Sigmoid colon (tissue), 7 donors: ENCODE results near the gene ARHGAP35. TPM values are rescaled to one million over a fixed set of nuclear protein-coding genes. Genes with fewer than 3 reads are reported as not detected.

Experiments used
- DNase-seq: peaks from one replicate; pipeline ENCODE4 v3.0.0-alpha.2; 2019
- H3K27ac ChIP-seq, 4 donors: fragments of 200-600 bp; sonication (generic); one replicate each; pipeline ENCODE4 v1.5.1; 2016 to 2019; ENCODE audit warnings: mild to moderate bottlenecking in 1 of 4
- H3K27me3 ChIP-seq, 3 donors: fragments of 200-600 bp; sonication (generic); one replicate each; pipeline ENCODE4 v1.5.1; 2019; ENCODE audit warnings: mild to moderate bottlenecking in 1 of 3
- H3K36me3 ChIP-seq, 4 donors: fragments of 200-600 bp; sonication (generic); one replicate each; pipeline ENCODE4 v1.5.1; 2016 to 2019
- H3K4me1 ChIP-seq, 4 donors: fragments of 200-600 bp; sonication (generic); one replicate each; pipeline ENCODE4 v1.5.1; 2017 to 2019
- H3K4me3 ChIP-seq, 4 donors: fragments of 200-600 bp; sonication (generic); one replicate each; pipeline ENCODE4 v1.5.1; 2017 to 2019; ENCODE audit warnings: mild to moderate bottlenecking in 2 of 4, moderate library complexity in 1 of 4
- H3K9me3 ChIP-seq, 4 donors: fragments of 200-600 bp in 3 of 4; sonication (generic) in 3 of 4; one replicate each; pipeline versions ENCODE4 v1.5.1 to v1.6.1; 2013 to 2019
- CTCF ChIP-seq, 4 experiments: fragments of 450-650 bp in 3 of 4; fragments of 200-600 bp in 1 of 4; IDR thresholded peaks; one replicate each; pipeline ENCODE4 v1.5.1; 2016 to 2019; ENCODE audit warnings: antibody characterized with exemption in 4 of 4, mild to moderate bottlenecking in 3 of 4, moderate library complexity in 2 of 4
- EP300 ChIP-seq, 4 donors: sonication (generic); formaldehyde crosslinking; IDR thresholded peaks; one replicate each; pipeline ENCODE4 v1.6.1; 2017; ENCODE audit warnings: antibody characterized with exemption in 4 of 4
- POLR2A ChIP-seq, 2 donors: fragments of 450-650 bp; IDR thresholded peaks; one replicate each; pipeline ENCODE4 v1.6.1; 2016; ENCODE audit warnings: antibody characterized with exemption in 2 of 2, mild to moderate bottlenecking in 2 of 2, moderate library complexity in 2 of 2
- POLR2AphosphoS5 ChIP-seq, 4 donors: sonication (generic); formaldehyde crosslinking; IDR thresholded peaks; one replicate each; pipeline ENCODE4 v1.6.1; 2017; ENCODE audit warnings: antibody characterized with exemption in 4 of 4
- WGBS, 2 donors: extraction: QIAGEN DNeasy Blood & Tissue Kit; methylation state at CpG; one replicate each; pipeline ENCODE4 v1.1.7; 2013; 5-methylcytosine and 5-hydroxymethylcytosine counted together
- intact Hi-C: fragments of 100-400 bp; cut with DNase I; formaldehyde crosslinking; loops from one replicate; pipeline ENCODE4 v1.15.1; 2023
- polyA plus RNA-seq, 3 donors: library from polyadenylated mRNA; stranded (reverse); fragments of 200-250 nt; gene quantifications; one replicate each; pipeline ENCODE4 v1.2.3, GENCODE V29; 2013
- total RNA-seq, 4 donors: library from RNA; depleted of rRNA; stranded (reverse); fragments of >200 nt; gene quantifications; one replicate each; pipeline ENCODE4 v1.1.0, GENCODE V29; 2016
- donor health status: healthy with polysubstance abuse.
- donor health status: Bipolar disorder and iron deficiency.
- donor health status: healthy.

Gene ARHGAP35
- total and polyA plus RNA-seq, 7 donors = 11.4 to 55.7 (median 35.6) TPM

DNA sequence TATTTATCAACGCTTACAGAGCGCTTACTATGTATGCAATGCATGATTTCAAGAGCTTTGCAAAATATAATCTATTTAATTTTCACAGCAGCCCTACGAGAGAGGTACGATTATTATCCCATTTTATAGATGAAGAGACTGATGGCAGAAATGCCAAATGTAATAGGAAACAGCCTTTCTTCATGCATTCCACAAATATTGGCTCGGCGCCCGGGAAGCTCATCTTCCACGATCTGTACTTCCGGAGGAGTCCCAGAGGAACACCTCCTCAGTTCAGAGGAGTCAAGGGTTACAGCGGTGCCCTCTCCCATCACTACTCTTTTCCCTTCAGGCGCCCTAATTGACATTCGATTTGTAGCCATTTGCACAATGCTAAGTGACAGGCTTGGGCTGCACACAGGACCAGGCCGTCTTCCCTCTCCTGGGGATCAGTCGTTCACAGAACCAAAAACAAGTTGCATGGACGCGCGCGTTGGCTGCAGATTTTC lies 1.1 kb upstream of the ARHGAP35 start:
- Histone ChIP-seq H3K36me3 (no peaks in the 10 kb centered on the region), H3K4me1 (peaks cover 0 to 55% (median 50%) of the 10 kb centered on the region in 4 donors), H3K27ac (peak overlapping the region; percentile 95 to 99 (median 97)), H3K27me3 (no peaks in the 10 kb centered on the region), H3K9me3 (no peaks in the 10 kb centered on the region), H3K4me3 (peak overlapping the region in 3 of 4 donors; percentile 75 to 99 (median 90))
- intact Hi-C loops = loop anchor here (5.0 to 10.0 kb wide), 3 partner anchors 53 to 255 kb away; partner anchors contain the start of genes CALM3 and ZC3H4
- 15 to 16% methylated on average over 18 of the region's 18 CpGs for WGBS, 2 donors
- DNase-seq = peak; percentile 94
- TF ChIP-seq CTCF (IDR thresholded peaks at IDR 0.05) (no peak), EP300 (IDR thresholded peaks at IDR 0.05) (no peak), POLR2A (IDR thresholded peaks at IDR 0.05) (no peak), POLR2AphosphoS5 (IDR thresholded peaks at IDR 0.05) (no peak)

- no peaks in the 10 kb centered on the region for H3K36me3 ChIP-seq
- peaks cover 0 to 61% (median 55%) of the 10 kb centered on the region in 4 donors for H3K4me1 ChIP-seq
- TF ChIP-seq EP300 (IDR thresholded peaks at IDR 0.05) (no peak), POLR2A (IDR thresholded peaks at IDR 0.05) (peak; percentile 53 to 71), POLR2AphosphoS5 (IDR thresholded peaks at IDR 0.05) (peak; percentile 64 to 87 (median 76)), CTCF (IDR thresholded peaks at IDR 0.05) (no peak)
- intact Hi-C loops = loop anchor here (5.0 kb wide), 2 partner anchors 52 to 252 kb away; partner anchors contain the start of gene ZC3H4
- H3K9me3 ChIP-seq = no peaks in the 10 kb centered on the region
- peak overlapping the region; percentile 49 to 99 (median 82) for H3K4me3 ChIP-seq
- no peaks in the 10 kb centered on the region for H3K27me3 ChIP-seq
- peak overlapping the region; percentile 95 to 99 (median 97) for H3K27ac ChIP-seq
- peak; percentile 100 for DNase-seq
- 0% methylated on average over 89 of the region's 89 CpGs for WGBS, 2 donors
Measured at GRCh38 chr19:46860125-46860845, 512 bp upstream of the ARHGAP35 start.

DNA sequence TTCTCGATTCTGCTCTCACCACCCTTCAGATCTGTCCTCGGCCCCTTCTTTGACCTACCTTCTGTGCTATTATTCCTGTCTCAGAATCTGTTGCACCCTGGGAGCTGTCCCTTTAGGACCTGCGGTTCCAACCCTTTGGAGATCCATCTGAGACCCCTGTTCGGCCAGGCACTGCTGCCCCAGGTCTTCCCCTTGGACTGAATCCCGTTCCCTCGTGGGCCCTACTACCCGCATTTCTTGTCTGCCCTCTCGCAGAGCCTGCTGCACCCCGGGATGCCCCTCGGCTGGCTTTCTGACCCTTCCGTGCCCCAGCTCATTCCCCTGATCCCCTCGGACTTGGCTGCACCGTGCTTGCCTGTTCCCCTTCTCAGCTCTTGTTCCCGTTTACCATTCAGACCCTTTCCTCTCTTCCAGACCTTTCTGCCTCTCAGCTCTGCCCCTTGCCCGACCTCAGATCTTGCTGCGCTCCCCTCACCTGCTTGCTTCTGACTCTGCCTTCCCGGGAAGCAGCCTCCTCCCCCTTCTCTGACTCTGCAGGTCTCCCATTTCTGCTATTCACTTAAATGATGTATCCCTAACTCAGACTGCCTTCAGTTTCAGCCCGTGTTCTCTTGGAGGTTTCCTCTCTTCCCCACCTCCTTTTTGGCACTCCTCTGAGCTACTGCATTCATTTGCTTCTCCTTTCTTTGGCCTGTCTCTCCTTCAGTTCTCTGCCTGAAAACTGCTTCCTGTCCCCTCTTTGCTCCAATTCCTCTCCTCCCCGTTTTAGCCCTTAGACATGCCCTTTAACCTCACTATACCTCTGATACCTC lies 1.1 kb downstream of the ARHGAP35 start:
- intact Hi-C loops = loop anchor here (5.0 kb wide), 2 partner anchors 50 to 250 kb away; partner anchors contain the start of gene ZC3H4
- Histone ChIP-seq H3K36me3 (no peaks in the 10 kb centered on the region), H3K4me3 (peak overlapping the region; percentile 49 to 99 (median 82)), H3K4me1 (peaks cover 0 to 59% (median 56%) of the 10 kb centered on the region in 4 donors), H3K27me3 (no peaks in the 10 kb centered on the region), H3K9me3 (no peaks in the 10 kb centered on the region), H3K27ac (peak overlapping the region; percentile 95 to 99 (median 97))
- DNase-seq = peak; percentile 70
- WGBS, 2 donors = 1% methylated on average over 19 of the region's 19 CpGs
- TF ChIP-seq POLR2AphosphoS5 (IDR thresholded peaks at IDR 0.05) (no peak), CTCF (IDR thresholded peaks at IDR 0.05) (no peak), EP300 (IDR thresholded peaks at IDR 0.05) (no peak), POLR2A (IDR thresholded peaks at IDR 0.05) (peak in 1 of 2 donors; percentile 7)

- intact Hi-C loops = loop anchor here (5.0 kb wide), 2 partner anchors 50 to 250 kb away; partner anchors contain the start of gene ZC3H4
- peaks cover 0 to 64% (median 60%) of the 10 kb centered on the region in 4 donors for H3K4me1 ChIP-seq
- peak overlapping the region; percentile 49 to 99 (median 82) for H3K4me3 ChIP-seq
- peak overlapping the region; percentile 95 to 99 (median 97) for H3K27ac ChIP-seq
- TF ChIP-seq POLR2A (IDR thresholded peaks at IDR 0.05) = no peak
- no peak for TF ChIP-seq EP300 (IDR thresholded peaks at IDR 0.05)
- TF ChIP-seq POLR2AphosphoS5 (IDR thresholded peaks at IDR 0.05) = no peak
- no peak for TF ChIP-seq CTCF (IDR thresholded peaks at IDR 0.05)
- peak; percentile 48 for DNase-seq
- H3K27me3 ChIP-seq = no peaks in the 10 kb centered on the region
- no peaks in the 10 kb centered on the region for H3K36me3 ChIP-seq
- H3K9me3 ChIP-seq = no peaks in the 10 kb centered on the region
- 23 to 33% methylated on average over 9 of the region's 9 CpGs for WGBS, 2 donors
Measured at GRCh38 chr19:46862503-46862834, 1.7 kb downstream of the ARHGAP35 start.
